ENCODE measurements around the gene AIMP1. TPM values are rescaled to one million over a fixed set of nuclear protein-coding genes. Genes with fewer than 3 reads are reported as not detected.

AIMP1 gene
- total RNA-seq, 1 experiment from 2014 or later: 45.8 TPM

GRCh38 chr4:106301393-106302061 lies 14.8 kb upstream of the AIMP1 start:
- CTCF ChIA-PET: no interaction called here
- no peak for ATAC-seq
- no peak for TF ChIP-seq REST (IDR thresholded peaks at IDR 0.05; ENCODE audit: insufficient read depth in 1 of 2, low read depth in 2 of 2, low read length in 1 of 2)
- TF ChIP-seq TCF7L2 (IDR thresholded peaks at IDR 0.05; ENCODE audit: low read depth, low read length): no peak
- TF ChIP-seq CTCF (IDR thresholded peaks at IDR 0.05): no peak
- TF ChIP-seq SIN3A (IDR thresholded peaks at IDR 0.05; ENCODE audit: borderline replicate concordance, insufficient read depth, low read depth, low read length): no peak
- TF ChIP-seq POLR2AphosphoS5 (IDR thresholded peaks at IDR 0.05; ENCODE audit: low read depth, low read length): no peak
- intact Hi-C loops (cut with micrococcal nuclease; ENCODE audit: unreplicated experiment) (no loop called here), in situ Hi-C loops (cut with HindIII; ENCODE audit: low pct_unique_long_range_greater_than_20kb, low sequenced_read_pairs) (no loop called here)
- Histone ChIP-seq H3K27me3 (ENCODE audit: control insufficient read depth, insufficient read depth, low read length) (no peaks in the 10 kb centered on the region), H3K4me3 (ENCODE audit: low read depth in 2 of 2, low read length in 2 of 2) (no peak overlapping the region), H3K27ac (ENCODE audit: low read length) (no peak overlapping the region), H3K9me3 (ENCODE audit: control insufficient read depth, insufficient read depth, low read depth, low read length) (no peaks in the 10 kb centered on the region), H3K4me1 (ENCODE audit: control insufficient read depth, insufficient read depth, low read length) (no peaks in the 10 kb centered on the region), H3K36me3 (ENCODE audit: control insufficient read depth, insufficient read depth, low read length) (no peaks in the 10 kb centered on the region)
- DNase-seq (ENCODE audit: low read depth, low spot score): no peak
- POLR2A ChIA-PET: no interaction called here
- BruUV-seq (replicated peaks): no TSS peak

GRCh38 chr4:106302062-106302438 lies 14.3 kb upstream of the AIMP1 start:
- CTCF ChIA-PET: no interaction called here
- in situ Hi-C loops (cut with HindIII; ENCODE audit: low pct_unique_long_range_greater_than_20kb, low sequenced_read_pairs) (no loop called here), intact Hi-C loops (cut with micrococcal nuclease; ENCODE audit: unreplicated experiment) (no loop called here)
- no peak overlapping the region for H3K4me3 ChIP-seq (ENCODE audit: low read depth in 2 of 2, low read length in 2 of 2)
- no peaks in the 10 kb centered on the region for H3K4me1 ChIP-seq (ENCODE audit: control insufficient read depth, insufficient read depth, low read length)
- H3K36me3 ChIP-seq (ENCODE audit: control insufficient read depth, insufficient read depth, low read length): no peaks in the 10 kb centered on the region
- DNase-seq (ENCODE audit: low read depth, low spot score) (no peak), ATAC-seq (no peak)
- H3K27ac ChIP-seq (ENCODE audit: low read length): no peak overlapping the region
- POLR2A ChIA-PET: no interaction called here
- no peaks in the 10 kb centered on the region for H3K27me3 ChIP-seq (ENCODE audit: control insufficient read depth, insufficient read depth, low read length)
- no TSS peak for BruUV-seq (replicated peaks)
- no peak for TF ChIP-seq TCF7L2 (IDR thresholded peaks at IDR 0.05; ENCODE audit: low read depth, low read length)
- no peak for TF ChIP-seq SIN3A (IDR thresholded peaks at IDR 0.05; ENCODE audit: borderline replicate concordance, insufficient read depth, low read depth, low read length)
- no peak for TF ChIP-seq REST (IDR thresholded peaks at IDR 0.05; ENCODE audit: insufficient read depth in 1 of 2, low read depth in 2 of 2, low read length in 1 of 2)
- TF ChIP-seq POLR2AphosphoS5 (IDR thresholded peaks at IDR 0.05; ENCODE audit: low read depth, low read length): no peak
- no peak for TF ChIP-seq CTCF (IDR thresholded peaks at IDR 0.05)
- H3K9me3 ChIP-seq (ENCODE audit: control insufficient read depth, insufficient read depth, low read depth, low read length): no peaks in the 10 kb centered on the region
